NCI-H446 (cell line): ENCODE data around the gene MT1B.

Source experiments
- DNase-seq, 2 experiments: peaks; one replicate each; lab custom pipeline; 2025; lab: John Stamatoyannopoulos, UW

MT1B gene

DNA sequence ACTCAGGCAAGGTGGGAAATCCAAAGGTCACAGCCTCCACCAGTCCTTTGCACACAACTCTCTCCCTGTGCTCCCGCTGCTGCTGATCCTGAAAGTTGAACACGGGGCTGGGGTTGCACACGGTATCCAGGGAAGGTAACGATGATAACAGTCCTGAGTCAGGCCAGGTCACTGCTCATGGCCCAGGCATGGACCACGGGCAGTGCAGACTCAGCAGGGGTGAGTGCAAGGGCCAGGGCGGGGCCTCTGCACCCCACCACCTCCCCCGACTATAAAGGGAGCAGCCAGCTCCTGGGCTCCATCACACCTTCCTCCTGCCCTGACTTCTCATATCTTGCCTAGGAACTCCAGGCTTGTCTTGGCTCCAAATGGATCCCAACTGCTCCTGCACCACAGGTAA, at the start of gene MT1B:
TSS of gene MT1B (plus strand) at position 301 of the 400 bp plus-strand sequence. CDS start at position 369, 68 bp downstream.
- no peak for DNase-seq

DNA sequence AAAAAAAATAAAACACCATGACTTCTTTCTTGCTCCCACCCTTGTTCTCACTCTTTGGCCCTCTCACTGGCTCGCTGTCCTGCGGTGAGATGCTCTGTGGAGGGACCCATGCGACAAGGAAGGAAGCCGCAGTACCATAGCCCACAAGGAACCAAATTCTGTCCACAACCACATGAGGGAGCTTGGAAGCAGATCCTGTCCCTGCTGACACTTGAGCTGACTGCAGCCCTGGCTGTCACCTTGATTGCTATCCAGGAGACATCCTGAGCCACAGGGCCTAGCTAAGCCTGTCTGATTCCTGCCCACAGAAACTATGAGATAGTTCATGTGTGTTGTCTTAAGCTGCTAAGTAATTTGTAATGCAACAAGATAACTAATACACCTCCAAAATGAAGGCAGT, 48.1 kb upstream of the MT1B start:
- no peak for DNase-seq

DNA sequence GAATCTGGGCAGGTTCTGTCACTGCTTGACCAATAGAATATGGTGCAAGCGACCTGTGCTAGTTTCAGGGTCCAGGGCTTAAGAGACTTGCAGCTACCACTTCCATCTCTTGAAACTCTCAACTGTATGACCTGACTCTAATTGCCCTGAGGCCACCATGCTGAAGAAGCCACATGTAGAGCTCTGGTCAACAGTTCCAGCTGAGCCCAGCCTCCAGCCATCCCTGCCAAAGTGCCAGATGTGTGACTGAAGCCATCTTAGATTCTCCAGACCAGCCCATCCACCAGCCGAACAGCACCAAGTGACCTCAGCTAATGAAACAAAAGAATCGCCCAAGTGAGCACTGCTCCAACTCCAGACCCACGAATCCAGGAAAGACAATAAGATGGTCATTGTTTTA, 46.7 kb upstream of the MT1B start:
- DNase-seq = no peak

DNA sequence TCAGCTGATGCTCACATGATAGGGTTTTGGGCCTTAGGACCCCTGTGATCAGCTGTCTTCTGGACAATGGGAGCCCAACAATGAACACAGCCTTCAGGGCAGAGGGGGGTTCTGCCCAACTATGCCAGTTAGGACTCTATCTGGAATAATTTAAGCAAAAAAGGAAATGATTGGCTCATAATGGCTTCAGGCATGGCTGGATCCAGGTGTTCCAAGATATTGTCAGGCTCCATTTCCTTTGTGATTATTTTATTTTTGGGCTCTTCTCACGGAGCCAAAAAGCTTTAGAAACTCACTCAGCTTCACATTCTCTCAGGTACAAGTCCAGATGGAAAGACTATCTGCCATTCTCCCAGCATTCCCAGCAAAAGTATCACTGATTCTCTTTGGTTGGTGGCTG, 46.2 kb upstream of the MT1B start:
- DNase-seq = no peak

DNA sequence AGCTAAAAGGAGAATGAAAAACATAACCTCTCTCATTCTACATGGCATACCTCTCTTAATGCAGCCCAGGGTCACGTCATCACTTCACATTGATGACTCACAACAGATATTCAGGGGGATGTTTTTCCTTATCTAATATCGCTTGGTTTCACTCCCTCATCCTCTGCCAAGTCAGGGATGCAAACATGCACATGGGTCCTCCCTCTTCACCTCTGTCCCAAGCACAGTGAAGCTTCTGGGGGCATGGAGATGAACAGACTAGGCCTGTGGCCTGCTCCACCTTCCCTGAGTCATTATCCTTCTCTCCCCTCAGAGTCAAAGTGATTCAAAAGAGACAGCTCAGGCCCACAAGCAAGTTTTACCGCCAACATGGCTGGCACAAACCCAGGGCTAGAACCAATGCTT, 45.6 kb upstream of the MT1B start:
- no peak for DNase-seq

DNA sequence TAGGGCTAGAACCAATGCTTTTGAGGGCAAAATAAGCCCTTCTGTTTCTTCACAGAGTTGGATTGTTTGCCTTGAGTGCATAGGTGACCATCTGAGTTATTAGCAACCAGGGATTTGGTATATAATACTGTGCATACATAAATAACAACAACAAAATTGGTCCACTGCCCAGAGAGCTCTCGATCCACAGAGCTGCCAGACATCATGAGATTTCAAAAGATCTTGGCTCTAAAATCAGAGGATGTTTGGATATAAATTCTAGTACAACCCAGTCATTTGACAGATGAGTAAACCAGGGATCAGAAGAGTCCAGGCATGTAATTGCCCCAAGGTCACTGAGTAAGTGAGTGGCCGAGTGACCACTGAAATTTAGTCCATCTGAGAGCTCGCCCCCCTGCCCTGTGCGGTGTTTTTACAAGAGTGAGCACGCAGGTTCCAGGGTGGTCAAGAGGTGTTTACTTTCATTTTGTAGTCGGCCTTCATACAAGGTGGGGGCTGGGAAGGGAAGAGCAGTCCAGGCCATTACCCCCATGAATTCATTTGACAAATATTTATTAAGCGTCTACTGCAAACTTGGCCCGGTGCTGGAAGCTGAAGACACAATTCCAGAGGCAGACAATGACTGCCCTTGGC, 45.1 kb upstream of the MT1B start:
- peak; percentile 48 to 78 for DNase-seq

DNA sequence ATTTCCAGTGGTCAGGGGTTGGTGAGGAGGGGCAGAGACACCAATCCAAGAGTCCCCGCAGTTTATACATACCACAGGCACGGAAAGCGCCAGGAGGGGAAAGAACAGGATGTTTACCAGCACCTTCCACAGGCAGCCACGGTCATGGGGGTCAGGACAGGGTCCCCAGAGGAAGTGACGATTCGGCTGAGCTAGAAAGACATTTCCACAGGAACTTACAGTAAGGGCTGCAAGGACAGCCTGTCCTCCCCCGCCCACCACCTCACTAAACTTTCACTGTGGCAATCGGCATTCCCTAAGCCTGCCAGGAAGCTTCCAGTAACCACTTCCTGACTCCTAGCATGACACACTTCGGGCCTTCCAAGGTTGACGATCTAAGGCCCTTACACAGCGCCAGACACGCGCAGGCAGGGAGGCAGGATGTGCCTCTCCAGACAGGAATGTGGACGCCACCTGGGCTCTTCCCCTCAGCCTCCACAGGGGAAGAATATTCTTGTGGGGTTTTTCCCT, 44.5 kb upstream of the MT1B start:
- DNase-seq = no peak

DNA sequence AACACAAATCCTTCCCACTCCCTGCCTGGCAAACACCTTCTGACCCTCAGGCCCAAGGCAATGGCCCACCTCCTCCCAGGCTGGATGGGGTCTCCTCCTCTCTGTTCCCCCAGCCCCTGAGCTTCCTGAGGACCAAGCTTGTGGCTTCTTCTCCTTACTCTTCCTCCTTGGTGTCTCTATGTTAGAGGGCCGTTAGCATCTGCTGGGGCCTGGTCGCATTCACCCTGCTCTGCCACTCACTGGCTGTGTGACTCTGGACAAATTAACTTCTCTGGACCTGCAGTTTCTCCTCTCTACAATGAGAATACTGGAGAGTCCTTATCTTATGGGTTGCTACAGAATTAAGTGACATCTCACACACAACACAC, 44.0 kb upstream of the MT1B start:
- DNase-seq = no peak

DNA sequence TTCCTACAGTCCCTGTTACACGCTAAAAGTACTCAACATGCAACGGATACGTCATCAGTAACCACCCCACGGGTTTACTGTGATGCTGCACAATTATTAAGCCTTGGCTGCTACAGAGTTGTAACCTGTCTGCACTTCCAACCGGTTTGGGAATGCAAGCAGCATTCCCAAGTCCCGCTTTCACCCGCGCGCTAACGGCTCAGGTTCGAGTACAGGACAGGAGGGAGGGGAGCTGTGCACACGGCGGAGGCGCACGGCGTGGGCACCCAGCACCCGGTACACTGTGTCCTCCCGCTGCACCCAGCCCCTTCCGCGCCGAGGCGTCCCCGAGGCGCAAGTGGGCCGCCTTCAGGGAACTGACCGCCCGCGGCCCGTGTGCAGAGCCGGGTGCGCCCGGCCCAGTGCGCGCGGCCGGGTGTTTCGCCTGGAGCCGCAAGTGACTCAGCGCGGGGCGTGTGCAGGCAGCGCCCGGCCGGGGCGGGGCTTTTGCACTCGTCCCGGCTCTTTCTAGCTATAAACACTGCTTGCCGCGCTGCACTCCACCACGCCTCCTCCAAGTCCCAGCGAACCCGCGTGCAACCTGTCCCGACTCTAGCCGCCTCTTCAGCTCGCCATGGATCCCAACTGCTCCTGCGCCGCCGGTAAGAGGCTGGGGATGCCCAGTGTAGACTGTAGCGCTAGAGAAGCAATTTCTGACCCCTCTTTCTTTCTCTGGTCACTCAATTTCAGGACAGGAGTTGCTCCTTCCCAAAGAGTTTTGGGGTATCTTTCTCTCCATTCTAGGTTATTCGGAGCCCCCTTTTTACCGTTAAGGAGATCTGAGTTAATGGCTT, 43.4 kb upstream of the MT1B start, which contains the start of gene MT2A:
TSS of gene MT2A (plus strand) at position 542 of the 833 bp plus-strand sequence. CDS start at position 614, 72 bp downstream.
- peak; percentile 33 to 89 for DNase-seq

DNA sequence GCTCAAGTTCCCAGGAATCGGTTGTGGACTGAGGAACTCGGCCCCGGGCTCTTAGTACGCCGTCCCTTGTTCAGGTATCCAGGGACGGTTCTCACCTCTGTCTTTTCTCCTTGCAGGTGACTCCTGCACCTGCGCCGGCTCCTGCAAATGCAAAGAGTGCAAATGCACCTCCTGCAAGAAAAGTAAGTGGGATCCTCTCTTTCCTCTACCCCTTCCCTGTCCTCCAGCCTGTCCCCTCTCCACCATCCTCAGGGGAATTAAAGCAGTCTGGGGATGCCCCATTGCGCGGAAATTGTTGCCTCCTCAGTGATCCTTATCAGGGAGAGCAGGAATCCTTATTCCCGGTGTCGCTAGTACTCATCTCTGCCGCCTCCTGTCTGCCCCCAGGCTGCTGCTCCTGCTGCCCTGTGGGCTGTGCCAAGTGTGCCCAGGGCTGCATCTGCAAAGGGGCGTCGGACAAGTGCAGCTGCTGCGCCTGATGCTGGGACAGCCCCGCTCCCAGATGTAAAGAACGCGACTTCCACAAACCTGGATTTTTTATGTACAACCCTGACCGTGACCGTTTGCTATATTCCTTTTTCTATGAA, 42.7 kb upstream of the MT1B start:
- DNase-seq = no peak

DNA sequence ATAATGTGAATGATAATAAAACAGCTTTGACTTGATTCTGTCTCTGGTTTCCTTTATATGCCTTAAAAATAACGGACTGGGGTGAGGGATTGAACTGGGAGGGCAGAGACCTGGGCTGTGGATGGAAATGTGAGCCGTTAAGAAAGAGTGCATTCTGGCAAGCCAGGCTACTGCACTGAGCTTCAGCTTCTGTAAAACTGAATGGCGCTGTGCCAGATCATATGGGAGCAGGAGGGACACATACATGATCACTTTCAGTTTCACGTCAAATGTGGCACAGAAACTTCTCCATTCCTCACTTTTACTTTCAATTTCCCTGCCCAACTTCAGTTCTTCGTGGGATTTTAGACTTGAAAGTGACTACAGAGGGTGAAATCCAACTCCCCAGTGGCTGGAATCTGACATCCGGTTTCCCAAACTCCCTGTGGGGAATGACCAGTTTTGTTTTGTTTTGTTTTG, 42.2 kb upstream of the MT1B start:
- DNase-seq = peak in 1 of 2 experiments; percentile 28

DNA sequence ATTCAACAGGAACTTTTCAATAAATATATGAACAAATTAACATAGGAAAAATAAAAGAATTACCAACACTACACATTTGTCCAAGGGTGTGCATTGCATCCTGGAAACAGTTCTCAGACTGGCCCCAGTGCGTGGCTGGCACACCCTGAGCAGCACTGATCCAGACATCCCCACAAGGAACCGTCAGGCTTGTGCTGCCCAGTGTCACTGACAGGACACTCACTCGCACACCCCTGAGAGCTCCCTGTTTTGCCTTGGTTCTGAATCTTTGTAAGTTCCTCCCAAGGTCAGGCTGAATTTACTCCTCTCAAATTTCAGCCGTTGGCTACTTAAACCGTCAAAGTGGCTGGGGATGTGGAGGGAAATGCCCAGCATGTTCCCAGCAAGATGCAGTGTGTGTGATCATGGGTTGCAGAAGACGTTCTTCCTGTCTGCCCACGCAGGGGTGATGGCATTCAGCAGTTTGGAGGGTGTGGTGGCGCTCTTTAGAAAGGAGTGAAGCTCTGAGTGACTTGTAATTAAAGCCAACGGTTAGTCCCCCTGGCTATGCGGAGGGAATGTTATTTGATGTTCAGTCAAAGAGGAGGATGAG, 41.6 kb upstream of the MT1B start:
- no peak for DNase-seq

DNA sequence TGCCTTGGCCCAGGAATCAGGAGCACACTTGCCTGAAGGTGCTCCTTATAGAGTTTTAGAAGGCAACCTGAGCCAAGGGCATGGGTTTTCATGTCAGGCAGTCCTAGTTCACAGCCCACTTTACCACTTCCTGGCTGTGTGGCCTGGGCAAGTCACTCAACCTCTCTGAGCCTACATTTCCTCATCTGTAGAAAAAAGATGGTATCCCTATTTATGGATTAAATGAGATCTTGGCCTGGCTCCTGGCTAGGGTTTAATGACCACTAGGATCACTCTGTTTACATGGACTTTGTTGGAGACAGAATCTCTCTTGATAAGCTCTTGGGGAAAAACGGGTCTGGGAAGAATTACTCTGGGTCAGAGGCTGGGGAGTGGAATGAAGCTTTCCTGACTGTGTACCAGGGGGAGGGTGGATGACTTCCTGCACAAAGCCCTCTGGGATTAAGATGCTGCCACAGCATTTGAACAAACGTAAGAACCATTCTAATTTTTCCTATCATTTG, 41.0 kb upstream of the MT1B start:
- no peak for DNase-seq

DNA sequence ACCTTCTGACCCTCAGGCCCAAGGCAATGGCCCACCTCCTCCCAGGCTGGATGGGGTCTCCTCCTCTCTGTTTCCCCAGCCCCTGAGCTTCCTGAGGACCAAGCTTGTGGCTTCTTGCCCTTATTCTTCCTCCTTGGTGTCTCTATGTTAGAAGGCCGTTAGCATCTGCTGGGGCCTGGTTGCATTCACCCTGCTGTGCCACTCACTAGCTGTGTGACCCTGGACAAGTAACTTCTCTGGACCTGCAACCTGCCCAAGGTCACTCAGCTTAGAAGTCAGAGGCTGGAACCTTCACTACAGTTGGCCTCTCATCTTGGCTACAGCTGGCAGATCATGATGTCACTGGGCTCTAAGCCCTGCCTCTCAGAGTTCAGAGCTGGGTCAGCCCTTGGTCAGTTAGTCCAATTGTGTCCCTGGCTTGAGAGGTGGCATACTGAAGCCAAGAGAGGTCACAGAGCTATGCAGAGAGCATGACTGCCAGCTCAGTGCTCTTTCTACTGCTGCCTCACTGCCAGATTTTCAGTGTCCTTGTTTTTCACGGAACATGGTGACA, 40.3 kb upstream of the MT1B start:
- no peak for DNase-seq

DNA sequence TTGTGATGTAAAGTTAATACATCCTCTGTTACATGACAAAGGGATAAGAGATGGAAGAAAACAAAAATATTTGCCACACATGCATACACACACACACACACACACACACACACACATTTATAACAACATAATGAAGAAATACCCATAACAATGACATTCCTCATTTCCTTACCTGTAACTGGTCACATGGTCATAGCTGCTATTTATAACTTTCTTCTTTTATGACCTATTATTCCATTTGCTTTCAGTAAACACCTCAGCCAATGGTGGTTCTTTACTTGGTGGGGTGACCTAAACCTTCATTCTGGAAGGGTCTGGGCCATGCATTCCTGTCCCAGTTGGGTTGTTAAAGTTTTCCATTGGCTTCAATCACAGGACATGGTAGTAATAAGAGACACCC, 38.0 kb upstream of the MT1B start:
- DNase-seq = no peak

DNA sequence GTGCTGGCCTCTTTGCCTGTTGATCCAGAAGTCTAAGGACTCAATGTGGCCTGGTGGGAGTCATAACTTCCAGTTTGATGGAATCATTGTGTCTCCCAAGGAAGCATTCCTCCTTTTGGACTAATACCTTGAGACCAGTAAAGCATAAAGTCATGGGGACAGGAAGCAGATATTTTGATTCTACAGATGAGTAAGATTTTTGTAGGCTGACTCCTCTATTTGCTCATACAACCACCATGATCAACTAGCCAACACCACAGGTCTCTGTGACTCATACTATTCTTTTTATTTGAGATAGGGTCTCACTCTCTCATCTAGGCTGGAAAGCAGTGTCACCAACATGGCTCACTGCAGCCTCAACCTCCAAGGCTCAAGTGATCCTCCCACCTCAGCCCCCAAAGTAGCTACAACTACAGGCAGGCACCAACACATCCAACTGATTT, 37.1 kb upstream of the MT1B start:
- no peak for DNase-seq

DNA sequence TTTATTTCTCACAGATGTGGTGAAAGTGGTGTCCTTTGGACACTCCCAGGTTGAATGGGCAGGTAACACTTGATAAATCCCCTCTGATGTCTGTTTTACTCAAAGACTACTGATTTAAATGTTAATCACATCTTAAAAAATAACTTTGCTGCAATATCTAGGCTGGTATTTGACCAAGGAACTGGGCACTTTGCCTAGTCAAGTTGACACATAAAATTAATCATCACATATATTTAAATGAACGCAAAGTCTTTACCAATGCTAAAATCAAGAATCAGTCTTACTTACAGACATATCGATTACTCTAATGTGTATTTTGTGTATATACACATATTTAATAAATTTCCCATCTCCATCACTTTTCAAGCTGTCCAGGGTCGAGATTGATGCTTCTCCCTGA, 36.3 kb upstream of the MT1B start:
- no peak for DNase-seq

DNA sequence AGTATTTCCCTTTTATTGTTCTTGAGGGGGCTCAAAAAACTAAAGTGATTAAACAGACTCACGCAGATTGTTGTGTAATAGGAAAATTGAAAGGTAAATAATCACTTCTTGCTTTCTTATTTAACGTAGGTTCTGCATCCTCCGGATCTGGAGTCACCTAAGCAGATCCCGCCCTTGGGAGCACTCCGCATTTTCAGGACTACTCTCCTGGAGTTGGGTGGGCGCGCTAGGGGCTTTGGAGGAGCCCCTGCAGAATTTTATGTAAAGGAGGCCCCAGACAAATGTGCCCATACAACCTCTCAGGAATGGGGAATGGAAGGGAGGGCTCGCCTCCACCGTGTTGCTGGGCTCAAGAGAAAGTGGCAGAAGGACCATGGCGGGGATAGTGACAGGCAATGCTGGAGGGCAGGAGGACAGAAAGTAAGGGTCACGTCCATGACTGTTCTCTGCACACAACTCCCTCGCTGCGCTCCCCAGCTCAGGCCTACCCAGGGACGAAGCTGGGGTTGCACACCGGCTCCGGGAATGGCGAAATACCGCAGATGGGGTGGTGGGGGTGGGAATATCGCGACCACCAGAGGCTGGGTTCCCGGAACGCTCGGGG, 35.0 kb upstream of the MT1B start:
- DNase-seq = no peak

DNA sequence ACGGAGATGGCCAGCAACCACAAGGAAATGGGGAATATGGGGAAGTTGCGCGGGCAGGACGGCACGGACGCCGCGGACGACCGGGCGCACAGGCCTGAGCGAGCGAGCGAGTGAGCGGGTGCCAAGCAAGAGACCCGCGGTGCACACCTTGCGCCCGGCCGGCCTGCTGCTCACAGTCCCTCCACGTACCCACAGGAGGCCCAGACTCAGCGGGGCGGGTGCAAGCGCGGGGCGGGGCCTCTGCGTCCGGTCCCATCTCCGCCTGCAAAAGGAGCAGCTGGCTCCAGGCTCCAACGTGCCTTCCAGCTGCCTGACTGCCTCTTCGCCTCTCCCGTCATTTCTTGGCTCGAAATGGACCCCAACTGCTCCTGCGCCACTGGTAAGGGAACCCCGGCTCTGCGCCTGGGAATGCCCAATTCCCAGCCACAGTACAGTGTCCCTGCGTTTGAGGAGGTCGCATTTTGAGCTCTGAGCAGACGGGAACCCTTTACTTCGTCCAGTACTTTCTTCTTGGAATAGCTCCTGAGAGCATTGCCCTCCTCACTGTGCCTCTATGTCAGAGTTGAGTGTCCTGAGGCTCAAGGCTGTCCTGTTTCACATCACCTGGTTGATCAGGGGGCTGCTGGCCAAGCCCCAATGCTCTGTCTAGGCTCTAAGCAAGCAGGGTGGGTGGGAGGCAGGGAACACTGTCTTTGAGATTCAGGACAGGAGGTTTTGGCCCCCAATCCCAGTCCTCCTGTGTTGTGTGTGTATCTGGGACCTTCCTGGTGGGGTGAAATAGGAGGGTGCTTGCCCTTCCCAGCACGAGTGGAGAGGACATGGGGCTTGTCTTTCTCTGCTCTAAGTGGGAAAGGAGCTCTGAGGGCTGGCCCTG, 34.2 kb upstream of the MT1B start:
- no peak for DNase-seq

DNA sequence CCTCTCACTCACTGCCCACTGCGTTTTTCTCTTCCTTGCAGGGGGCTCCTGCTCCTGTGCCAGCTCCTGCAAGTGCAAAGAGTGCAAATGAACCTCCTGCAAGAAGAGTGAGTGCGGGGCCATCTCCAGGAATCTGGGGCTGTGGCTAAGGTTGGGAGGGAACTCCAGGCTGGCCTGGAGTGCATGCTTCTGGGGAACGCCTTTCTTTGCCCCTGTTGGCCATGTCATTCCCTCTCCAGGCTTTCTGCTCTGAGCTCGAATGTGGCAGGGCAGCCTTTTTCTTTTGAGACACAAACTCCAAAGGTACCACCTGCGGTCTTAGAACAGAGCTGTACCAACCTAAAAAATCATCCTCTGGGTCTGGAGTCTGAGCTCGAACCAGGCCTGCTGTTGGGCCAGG, 33.5 kb upstream of the MT1B start:
- no peak for DNase-seq
